Activated naive CD4-positive, alpha-beta T cell treated with anti-CD3 and anti-CD28 coated beads for 36 hours (primary cell): Measurements from ENCODE around the gene CACNA1C. TPM values are rescaled to one million over a fixed set of nuclear protein-coding genes. Genes with fewer than 3 reads are reported as not detected.

Experiments
- CTCF ChIA-PET: fragments of 350-600 bp; sonication (Branson Sonifier 250); formaldehyde crosslinking; loops from one replicate; lab custom pipeline; 2021; ENCODE audit warnings: antibody characterized with exemption; lab: Charles Lee
- DNase-seq: peaks from one replicate; pipeline ENCODE4 v3.0.0-alpha.2; 2020
- H3K27ac Mint-ChIP-seq: one replicate; pipeline ENCODE4 v1.8.0; 2021; ENCODE audit warnings: mild to moderate bottlenecking, mixed read lengths
- H3K27me3 Mint-ChIP-seq: one replicate; pipeline ENCODE4 v1.8.0; 2021; ENCODE audit warnings: low read depth, mixed read lengths
- H3K36me3 Mint-ChIP-seq: one replicate; pipeline ENCODE4 v1.8.0; 2021; ENCODE audit warnings: low read depth, mixed read lengths
- H3K4me1 Mint-ChIP-seq: one replicate; pipeline ENCODE4 v1.8.0; 2021; ENCODE audit warnings: low read depth, mixed read lengths
- H3K4me3 Mint-ChIP-seq: one replicate; pipeline ENCODE4 v1.8.0; 2021; ENCODE audit warnings: mild to moderate bottlenecking, moderate library complexity, mixed read lengths
- H3K9me3 Mint-ChIP-seq: one replicate; pipeline ENCODE4 v1.8.0; 2021; ENCODE audit warnings: mixed read lengths
- intact Hi-C: fragments of 100-400 bp; cut with micrococcal nuclease; formaldehyde crosslinking; loops from one replicate; pipeline ENCODE4 v1.15.1; 2023
- total RNA-seq, 2 experiments: library from RNA; stranded (reverse); gene quantifications; one replicate each; pipeline ENCODE4 v1.2.3, GENCODE V29; 2021

The CACNA1C gene
- total RNA-seq, 2 experiments from 2014 or later = 0.02 to 0.12 TPM

DNA sequence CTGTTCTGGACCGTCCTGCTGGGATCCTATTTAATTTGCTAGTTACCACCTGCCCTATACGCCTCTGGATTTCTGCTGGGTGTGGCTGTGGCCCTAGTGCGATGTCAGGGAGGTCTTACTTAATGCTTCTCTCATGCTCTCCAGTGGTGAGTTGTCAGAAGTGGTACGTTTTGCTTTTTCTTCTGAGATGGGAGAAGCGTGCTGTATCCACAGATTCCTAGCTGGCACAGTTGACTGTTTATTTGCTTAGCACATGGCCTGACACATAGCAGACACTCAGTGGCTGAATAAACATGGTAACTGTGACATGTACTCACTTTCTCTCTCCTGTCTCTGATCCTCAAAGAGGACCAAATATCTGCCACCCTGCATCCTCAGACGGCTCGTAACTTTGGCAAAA, 107.3 kb downstream of the CACNA1C start:
- CTCF ChIA-PET = no interaction called here
- Mint-ChIP-seq H3K9me3 (no peaks in the 10 kb centered on the region), H3K27ac (no peak overlapping the region), H3K27me3 (peaks cover 5% of the 10 kb centered on the region), H3K4me3 (no peak overlapping the region), H3K4me1 (no peaks in the 10 kb centered on the region), H3K36me3 (no peaks in the 10 kb centered on the region)
- intact Hi-C loops = no loop called here
- DNase-seq = no peak

DNA sequence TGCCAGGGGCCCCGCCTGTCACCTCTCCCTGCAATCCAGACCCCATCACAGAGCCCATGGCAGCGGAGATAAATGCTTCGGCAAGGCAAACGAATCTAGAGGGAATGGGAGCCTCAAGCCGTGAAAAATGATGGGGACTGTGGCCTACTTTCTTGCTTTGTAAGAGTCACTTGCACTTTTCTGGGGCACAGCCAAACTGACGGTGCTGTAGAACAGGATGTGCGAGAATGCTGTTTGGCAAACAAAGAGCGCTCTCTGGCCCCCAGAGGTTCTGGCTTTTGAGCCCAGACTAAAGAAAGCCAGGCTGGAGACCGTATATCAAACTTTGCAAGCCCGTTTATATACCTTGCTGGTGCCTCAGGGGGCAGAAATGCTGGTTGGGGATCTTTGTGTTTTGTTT, 108.7 kb downstream of the CACNA1C start:
- intact Hi-C loops = no loop called here
- peaks cover under 1% of the 10 kb centered on the region for H3K9me3 Mint-ChIP-seq
- no peak overlapping the region for H3K27ac Mint-ChIP-seq
- H3K36me3 Mint-ChIP-seq = no peaks in the 10 kb centered on the region
- DNase-seq = no peak
- H3K4me1 Mint-ChIP-seq = no peaks in the 10 kb centered on the region
- H3K27me3 Mint-ChIP-seq = peaks cover 4% of the 10 kb centered on the region
- H3K4me3 Mint-ChIP-seq = no peak overlapping the region
- CTCF ChIA-PET = no interaction called here

DNA sequence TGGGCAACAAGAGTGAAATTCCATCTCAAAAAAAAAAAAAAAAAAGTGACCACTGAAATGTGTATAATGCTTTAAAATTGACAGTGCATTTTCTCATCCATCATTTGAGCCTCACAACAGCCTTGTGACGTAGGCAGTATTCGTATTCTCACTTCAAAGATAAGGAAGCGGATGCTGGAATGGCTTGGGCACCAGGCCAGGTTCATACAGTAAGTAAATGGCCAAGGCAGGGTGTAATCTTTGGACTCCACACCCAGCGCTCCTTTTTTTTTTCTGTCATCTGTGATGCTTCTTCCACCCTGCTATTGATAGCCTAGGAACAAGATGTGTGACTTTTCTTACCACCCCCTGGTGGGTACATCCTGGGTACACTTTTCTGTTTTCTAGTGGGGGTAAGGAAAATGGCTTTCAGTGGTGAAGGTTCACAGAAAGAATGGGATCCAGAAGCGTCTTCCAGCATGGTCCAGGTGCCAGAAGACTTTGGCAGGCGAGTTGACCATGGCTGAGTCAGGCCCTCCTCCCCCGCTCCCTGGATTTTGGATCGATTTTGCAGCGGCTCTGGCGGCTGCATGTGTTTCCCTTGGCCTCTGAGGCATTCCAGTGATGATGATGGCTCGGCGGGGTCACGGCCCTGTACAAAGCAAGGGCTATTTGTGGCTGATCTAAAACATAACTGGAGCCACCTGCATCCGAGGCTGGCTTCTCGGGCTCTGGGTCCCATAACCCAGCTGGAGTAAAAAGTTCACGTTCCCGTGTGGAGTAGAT, 110.6 kb downstream of the CACNA1C start:
- Mint-ChIP-seq H3K4me1 (no peaks in the 10 kb centered on the region), H3K9me3 (peaks cover 18% of the 10 kb centered on the region), H3K36me3 (no peaks in the 10 kb centered on the region), H3K27ac (no peak overlapping the region), H3K4me3 (no peak overlapping the region), H3K27me3 (peaks cover 4% of the 10 kb centered on the region)
- intact Hi-C loops = no loop called here
- CTCF ChIA-PET = interaction anchor here (0.6 kb wide), 1 partner anchor 197 kb away, joined by 7 read pairs; no protein-coding TSS in a partner anchor
- no peak for DNase-seq

DNA sequence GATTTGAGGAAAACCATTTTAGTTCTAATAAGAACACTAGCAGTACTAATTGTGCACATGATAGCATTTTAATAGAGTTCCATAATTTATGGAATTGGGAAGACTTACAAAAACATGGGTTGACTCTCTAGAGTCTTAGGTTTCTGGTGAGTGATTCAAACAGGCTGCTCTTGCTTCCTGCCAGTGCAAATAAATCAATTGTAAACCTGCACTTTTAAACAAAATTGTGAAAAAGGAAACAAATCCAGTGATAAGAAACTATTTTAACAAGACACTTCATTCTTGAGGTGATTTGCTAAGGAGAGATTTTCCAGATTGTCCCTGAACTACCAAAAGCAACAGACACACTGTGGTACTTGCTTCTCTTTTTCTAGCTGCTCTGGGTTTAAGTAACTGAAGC, 112.2 kb downstream of the CACNA1C start:
- H3K27ac Mint-ChIP-seq = no peak overlapping the region
- H3K4me1 Mint-ChIP-seq = no peaks in the 10 kb centered on the region
- no peak for DNase-seq
- CTCF ChIA-PET = no interaction called here
- H3K9me3 Mint-ChIP-seq = peaks cover 18% of the 10 kb centered on the region
- intact Hi-C loops = no loop called here
- H3K27me3 Mint-ChIP-seq = peaks cover 4% of the 10 kb centered on the region
- H3K4me3 Mint-ChIP-seq = no peak overlapping the region
- no peaks in the 10 kb centered on the region for H3K36me3 Mint-ChIP-seq

DNA sequence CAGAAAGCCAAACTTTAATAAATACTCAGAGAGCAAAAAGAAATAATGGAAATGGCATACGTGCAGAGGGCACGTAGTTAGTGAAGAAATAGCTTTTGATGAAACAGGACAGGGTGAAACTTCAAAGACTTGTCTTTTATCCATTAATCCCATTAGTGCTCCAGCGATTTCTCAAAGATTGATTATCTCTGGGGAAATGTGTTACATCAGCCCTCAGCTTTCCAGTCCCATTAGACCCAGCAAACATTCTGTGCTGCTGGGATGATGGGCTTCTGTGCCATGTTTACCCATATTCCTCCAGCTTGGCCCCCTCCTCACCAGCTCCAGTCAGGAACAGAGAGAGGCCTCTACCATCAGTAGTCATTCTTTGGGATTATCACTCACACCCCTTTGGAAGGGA, 113.1 kb downstream of the CACNA1C start:
- Mint-ChIP-seq H3K36me3 (no peaks in the 10 kb centered on the region), H3K9me3 (peaks cover 18% of the 10 kb centered on the region), H3K27ac (no peak overlapping the region), H3K27me3 (peaks cover 4% of the 10 kb centered on the region), H3K4me1 (no peaks in the 10 kb centered on the region), H3K4me3 (no peak overlapping the region)
- intact Hi-C loops = no loop called here
- CTCF ChIA-PET = no interaction called here
- no peak for DNase-seq

DNA sequence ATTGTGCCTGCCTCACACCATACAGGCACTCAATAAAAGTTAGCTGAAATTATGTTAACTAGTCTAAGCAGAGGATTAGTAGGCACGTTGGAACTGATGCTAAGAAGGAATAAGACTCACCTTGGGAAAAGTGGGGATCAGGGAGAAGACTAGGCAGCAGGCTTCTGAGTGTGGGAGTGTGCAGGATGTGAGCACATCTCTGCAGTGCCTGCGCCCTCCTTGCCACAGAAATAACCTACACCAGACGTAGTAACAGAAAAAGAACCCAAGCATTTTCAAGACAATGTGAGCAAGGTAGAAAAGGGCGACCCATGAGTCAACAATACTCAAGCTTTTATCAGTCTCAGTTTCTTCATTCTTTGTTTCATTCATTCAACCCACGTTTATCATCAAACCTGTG, 113.9 kb downstream of the CACNA1C start:
- Mint-ChIP-seq H3K9me3 (peaks cover 18% of the 10 kb centered on the region), H3K4me1 (no peaks in the 10 kb centered on the region), H3K4me3 (no peak overlapping the region), H3K27ac (no peak overlapping the region), H3K36me3 (no peaks in the 10 kb centered on the region), H3K27me3 (peaks cover 4% of the 10 kb centered on the region)
- intact Hi-C loops = no loop called here
- no peak for DNase-seq
- CTCF ChIA-PET = no interaction called here

DNA sequence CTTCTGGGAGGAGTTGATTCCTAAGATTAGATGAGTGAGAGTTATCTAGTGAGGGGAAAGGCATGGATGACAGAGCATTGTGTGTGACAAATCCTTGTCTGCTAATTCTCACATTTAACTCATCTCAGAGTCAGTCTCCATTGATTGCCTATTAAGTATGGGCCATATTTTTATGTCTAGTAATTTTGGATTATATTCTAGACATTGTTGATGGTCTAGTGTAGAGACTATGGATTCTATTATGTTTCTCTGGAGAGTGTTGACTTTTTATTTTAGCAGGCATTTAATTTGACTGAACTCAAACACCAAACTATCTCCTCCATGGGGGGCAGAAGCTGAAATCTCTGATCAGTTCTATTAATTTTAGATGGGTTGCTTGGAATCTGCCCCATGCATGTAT, 114.4 kb downstream of the CACNA1C start:
- H3K4me1 Mint-ChIP-seq = no peaks in the 10 kb centered on the region

DNA sequence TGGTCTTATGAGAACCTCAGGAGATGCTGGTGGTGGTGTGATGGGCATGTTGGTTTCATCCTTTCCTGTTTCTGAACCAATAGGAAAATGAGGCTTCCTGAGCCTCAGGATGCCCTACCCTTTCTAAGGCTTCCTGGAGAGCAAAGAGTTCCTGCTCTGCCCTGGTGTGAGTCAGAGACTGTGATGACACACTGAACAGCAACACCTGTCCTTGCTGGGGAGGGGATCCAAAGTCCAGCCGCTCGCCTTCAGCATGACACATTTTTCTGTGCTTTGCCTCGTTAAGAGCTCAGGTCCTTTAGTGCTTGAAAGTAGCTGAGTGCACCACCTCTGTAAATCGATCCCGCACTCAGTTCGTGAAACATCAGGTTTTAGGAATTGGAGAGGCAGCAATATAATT, 116.0 kb downstream of the CACNA1C start:
- DNase-seq = no peak
- Mint-ChIP-seq H3K27me3 (peaks cover 4% of the 10 kb centered on the region), H3K4me1 (no peaks in the 10 kb centered on the region), H3K36me3 (no peaks in the 10 kb centered on the region), H3K27ac (no peak overlapping the region), H3K9me3 (peaks cover 18% of the 10 kb centered on the region), H3K4me3 (no peak overlapping the region)
- CTCF ChIA-PET = no interaction called here
- intact Hi-C loops = no loop called here

More for the DNA sequence above, 114.4 kb downstream of the CACNA1C start:
- no peak for DNase-seq
- Mint-ChIP-seq H3K4me3 (no peak overlapping the region), H3K27me3 (peaks cover 4% of the 10 kb centered on the region), H3K36me3 (no peaks in the 10 kb centered on the region), H3K27ac (no peak overlapping the region), H3K9me3 (peaks cover 18% of the 10 kb centered on the region)
- CTCF ChIA-PET = no interaction called here
- intact Hi-C loops = no loop called here

DNA sequence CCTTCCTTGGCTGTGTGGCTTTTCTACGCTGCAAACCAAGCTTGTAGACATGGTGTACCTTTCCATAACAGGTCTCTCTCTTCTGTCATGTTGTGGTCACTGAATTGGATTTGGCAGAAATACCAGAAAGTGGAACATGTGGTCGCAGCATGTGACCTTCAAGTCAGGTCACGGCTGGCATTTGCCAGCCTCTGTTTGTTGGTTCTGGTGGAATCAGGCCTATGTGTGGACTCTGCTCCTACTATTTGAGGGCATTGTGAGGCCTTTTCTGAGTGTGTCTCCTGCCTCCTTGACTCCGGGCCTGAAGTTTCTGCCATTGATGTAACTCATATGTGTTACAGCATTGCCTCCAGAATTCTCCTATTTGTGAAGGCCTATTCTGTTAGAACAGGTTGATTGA, 116.7 kb downstream of the CACNA1C start:
- H3K4me1 Mint-ChIP-seq = no peaks in the 10 kb centered on the region
- H3K4me3 Mint-ChIP-seq = no peak overlapping the region
- no peak overlapping the region for H3K27ac Mint-ChIP-seq
- H3K9me3 Mint-ChIP-seq = peaks cover 18% of the 10 kb centered on the region
- H3K27me3 Mint-ChIP-seq = peaks cover 3% of the 10 kb centered on the region
- intact Hi-C loops = no loop called here
- no peaks in the 10 kb centered on the region for H3K36me3 Mint-ChIP-seq
- CTCF ChIA-PET = no interaction called here
- DNase-seq = no peak

DNA sequence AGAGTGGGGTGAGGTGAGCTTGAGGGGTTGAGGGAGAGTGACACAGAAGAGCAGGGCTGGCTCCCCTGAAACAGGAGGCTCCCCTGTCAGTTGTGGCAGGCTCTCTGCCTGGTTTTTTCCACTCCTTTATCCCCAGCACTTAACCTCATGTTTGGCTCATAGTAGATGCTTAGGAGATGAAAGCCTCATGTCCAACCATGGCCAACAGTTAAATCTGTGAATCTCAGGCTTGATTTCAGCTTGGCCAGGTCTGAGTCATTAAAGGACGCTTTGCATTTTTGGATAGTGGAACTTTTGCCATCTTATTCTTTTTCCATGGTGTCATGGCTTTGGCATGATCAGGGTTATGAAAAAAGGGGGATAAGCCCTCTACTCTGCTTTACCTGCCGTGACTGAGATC, 117.2 kb downstream of the CACNA1C start:
- Mint-ChIP-seq H3K27ac (no peak overlapping the region), H3K4me1 (no peaks in the 10 kb centered on the region), H3K4me3 (no peak overlapping the region), H3K27me3 (no peaks in the 10 kb centered on the region), H3K36me3 (no peaks in the 10 kb centered on the region), H3K9me3 (peaks cover 18% of the 10 kb centered on the region)
- intact Hi-C loops = no loop called here
- DNase-seq = no peak
- CTCF ChIA-PET = no interaction called here

DNA sequence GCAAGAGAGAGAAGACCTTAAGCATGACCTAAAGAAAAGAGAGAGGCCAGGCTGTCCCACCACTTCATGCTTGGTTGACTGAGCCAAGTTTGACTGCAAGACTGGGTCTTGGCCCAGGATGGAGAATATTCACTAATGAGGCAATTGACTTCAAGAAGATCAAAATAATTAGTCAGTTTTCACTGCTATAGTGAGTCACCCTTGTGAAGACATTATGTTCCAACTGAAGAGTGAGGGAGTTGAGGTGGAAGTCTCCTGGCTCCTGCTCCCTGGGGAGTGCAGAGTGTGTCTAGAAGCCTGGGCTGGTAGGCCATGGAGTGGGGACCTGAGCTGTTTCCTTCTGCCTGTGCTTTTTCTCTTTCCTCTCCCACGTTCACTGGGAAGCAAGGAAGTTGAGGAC, 117.6 kb downstream of the CACNA1C start:
- H3K4me3 Mint-ChIP-seq = no peak overlapping the region
- DNase-seq = no peak
- no peak overlapping the region for H3K27ac Mint-ChIP-seq
- peaks cover 18% of the 10 kb centered on the region for H3K9me3 Mint-ChIP-seq
- intact Hi-C loops = no loop called here
- H3K4me1 Mint-ChIP-seq = no peaks in the 10 kb centered on the region
- H3K36me3 Mint-ChIP-seq = no peaks in the 10 kb centered on the region
- CTCF ChIA-PET = no interaction called here
- no peaks in the 10 kb centered on the region for H3K27me3 Mint-ChIP-seq

DNA sequence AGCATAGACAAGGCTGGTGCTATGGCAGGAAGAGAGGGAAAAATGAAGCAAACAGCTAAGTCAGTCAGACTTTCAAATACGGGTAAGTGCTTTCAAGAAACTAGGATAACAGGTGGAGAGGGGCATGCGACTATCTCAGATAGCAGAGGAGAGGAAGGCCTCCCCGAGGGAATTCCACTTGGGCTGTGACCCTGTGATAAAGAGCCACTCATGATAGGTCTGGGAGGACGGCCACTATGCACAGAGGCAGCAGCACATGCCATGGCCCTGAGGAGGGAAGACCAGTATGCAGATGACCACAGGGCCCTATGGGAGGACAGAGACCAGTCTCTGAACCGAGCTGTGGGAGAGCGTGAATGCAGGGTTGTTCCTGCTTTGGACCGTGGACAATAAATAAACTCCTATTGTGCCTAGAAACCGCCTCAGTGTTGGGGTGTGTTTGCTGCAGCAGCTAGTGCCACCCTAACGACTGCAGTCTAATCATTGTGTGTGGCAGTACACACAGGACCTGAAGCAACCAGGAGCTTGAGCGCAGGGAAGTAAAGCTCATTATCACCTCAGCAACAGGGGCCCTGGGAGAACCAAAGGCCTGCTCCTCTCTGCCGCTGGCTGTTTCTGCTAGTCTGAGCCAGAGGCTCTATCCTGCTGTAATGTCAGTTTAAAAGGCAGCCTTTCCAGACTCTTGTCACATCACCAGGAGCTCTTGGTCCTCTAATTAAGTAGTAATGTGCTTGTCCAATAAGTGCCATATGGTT, 119.1 kb downstream of the CACNA1C start:
- Mint-ChIP-seq H3K9me3 (peaks cover 14% of the 10 kb centered on the region), H3K4me3 (no peak overlapping the region), H3K27me3 (peaks cover 2% of the 10 kb centered on the region), H3K36me3 (no peaks in the 10 kb centered on the region), H3K4me1 (no peaks in the 10 kb centered on the region), H3K27ac (no peak overlapping the region)
- CTCF ChIA-PET = no interaction called here
- intact Hi-C loops = no loop called here
- DNase-seq = no peak
